Right atrium auricular region (tissue), 2 donors: ENCODE data around the gene VKORC1. TPM values are rescaled to one million over a fixed set of nuclear protein-coding genes. Genes with fewer than 3 reads are reported as not detected.

ENCODE experiments used
- DNase-seq: peaks from one replicate; pipeline ENCODE4 v3.0.0-alpha.2; 2019; ENCODE audit warnings: low spot score
- H3K27ac ChIP-seq, 2 donors: fragments of 200-600 bp; sonication (generic); 1 replicate in 1 of 2; 2 replicates in 1 of 2; pipeline ENCODE4 v1.5.1; 2016 to 2019
- H3K27me3 ChIP-seq, 2 donors: fragments of 200-600 bp; sonication (generic); one replicate each; pipeline versions ENCODE4 v1.5.1 to v1.6.0; 2017 to 2019
- H3K36me3 ChIP-seq: fragments of 200-600 bp; sonication (generic); one replicate; pipeline ENCODE4 v1.5.1; 2016
- H3K4me1 ChIP-seq, 2 donors: fragments of 200-600 bp; sonication (generic); one replicate each; pipeline versions ENCODE4 v1.5.1 to v1.6.0; 2017 to 2019
- H3K4me3 ChIP-seq, 2 donors: fragments of 200-600 bp; sonication (generic); 1 replicate in 1 of 2; 2 replicates in 1 of 2; pipeline ENCODE4 v1.5.1; 2017 to 2019; ENCODE audit warnings: mild to moderate bottlenecking in 1 of 2, moderate library complexity in 1 of 2
- H3K9me3 ChIP-seq, 2 donors: fragments of 200-600 bp; sonication (generic); one replicate each; pipeline ENCODE4 v1.5.1; 2019
- CTCF ChIP-seq, 2 donors: fragments of 200-600 bp; sonication (generic); IDR thresholded peaks; one replicate each; pipeline ENCODE4 v1.5.1; 2019; ENCODE audit warnings: antibody characterized with exemption in 2 of 2
- total RNA-seq, 2 donors: library from RNA; depleted of rRNA; stranded (reverse); fragments of >200 nt; gene quantifications; one replicate each; pipeline ENCODE4 v1.1.0, GENCODE V29; 2016

VKORC1 gene
- total RNA-seq, 2 donors from 2014 or later: 64.9 to 71.8 TPM

GRCh38 chr16:31108794-31109558, 14.4 kb upstream of the VKORC1 start:
- no peak for DNase-seq
- Histone ChIP-seq H3K27me3 (no peaks in the 10 kb centered on the region), H3K27ac (peak overlapping the region; percentile 87 to 92), H3K9me3 (no peaks in the 10 kb centered on the region), H3K36me3 (peaks cover 29% of the 10 kb centered on the region), H3K4me1 (peaks cover 0 to 43% of the 10 kb centered on the region in 2 donors), H3K4me3 (peak overlapping the region; percentile 75 to 90)
- no peak for TF ChIP-seq CTCF (IDR thresholded peaks at IDR 0.05)

GRCh38 chr16:31108035-31108793, 13.6 kb upstream of the VKORC1 start, which contains the start of gene BCKDK:
Gene BCKDK, plus strand, starts transcription at chr16:31108386. Its CDS starts 838 bp downstream, at chr16:31109224.
- no peak for DNase-seq
- H3K27me3 ChIP-seq: no peaks in the 10 kb centered on the region
- TF ChIP-seq CTCF (IDR thresholded peaks at IDR 0.05): no peak
- H3K36me3 ChIP-seq: peaks cover 29% of the 10 kb centered on the region
- H3K4me1 ChIP-seq: peaks cover 0 to 36% of the 10 kb centered on the region in 2 donors
- H3K27ac ChIP-seq: peak within 1 kb of the TSS; percentile 87 to 92
- H3K9me3 ChIP-seq: no peaks in the 10 kb centered on the region
- peak within 1 kb of the TSS; percentile 75 to 90 for H3K4me3 ChIP-seq

- TF ChIP-seq CTCF (IDR thresholded peaks at IDR 0.05): no peak
- Histone ChIP-seq H3K27ac (peak overlapping the region in 1 of 2 donors; percentile 87), H3K9me3 (no peaks in the 10 kb centered on the region), H3K36me3 (peaks cover 29% of the 10 kb centered on the region), H3K27me3 (no peaks in the 10 kb centered on the region), H3K4me1 (peaks cover 0 to 28% of the 10 kb centered on the region in 2 donors), H3K4me3 (no peak overlapping the region)
- no peak for DNase-seq
Measured at GRCh38 chr16:31107465-31107867, 12.9 kb upstream of the VKORC1 start.

GRCh38 chr16:31106509-31107464, 12.2 kb upstream of the VKORC1 start:
- H3K27ac ChIP-seq: no peak overlapping the region
- no peak for DNase-seq

More at GRCh38 chr16:31106509-31107464, 12.2 kb upstream of the VKORC1 start:
- Histone ChIP-seq H3K4me3 (no peak overlapping the region), H3K4me1 (peaks cover 0 to 24% of the 10 kb centered on the region in 2 donors), H3K27me3 (no peaks in the 10 kb centered on the region), H3K36me3 (peaks cover 23% of the 10 kb centered on the region), H3K9me3 (no peaks in the 10 kb centered on the region)
- TF ChIP-seq CTCF (IDR thresholded peaks at IDR 0.05): no peak
